ENCODE data around the gene IFITM1. TPM values are rescaled to one million over a fixed set of nuclear protein-coding genes. Genes with fewer than 3 reads are reported as not detected.

IFITM1 gene
- total and polyA plus RNA-seq, 2 of the 4 experiments (the other 2 are of a cell fraction): 24.2 to 68.9 TPM

DNA sequence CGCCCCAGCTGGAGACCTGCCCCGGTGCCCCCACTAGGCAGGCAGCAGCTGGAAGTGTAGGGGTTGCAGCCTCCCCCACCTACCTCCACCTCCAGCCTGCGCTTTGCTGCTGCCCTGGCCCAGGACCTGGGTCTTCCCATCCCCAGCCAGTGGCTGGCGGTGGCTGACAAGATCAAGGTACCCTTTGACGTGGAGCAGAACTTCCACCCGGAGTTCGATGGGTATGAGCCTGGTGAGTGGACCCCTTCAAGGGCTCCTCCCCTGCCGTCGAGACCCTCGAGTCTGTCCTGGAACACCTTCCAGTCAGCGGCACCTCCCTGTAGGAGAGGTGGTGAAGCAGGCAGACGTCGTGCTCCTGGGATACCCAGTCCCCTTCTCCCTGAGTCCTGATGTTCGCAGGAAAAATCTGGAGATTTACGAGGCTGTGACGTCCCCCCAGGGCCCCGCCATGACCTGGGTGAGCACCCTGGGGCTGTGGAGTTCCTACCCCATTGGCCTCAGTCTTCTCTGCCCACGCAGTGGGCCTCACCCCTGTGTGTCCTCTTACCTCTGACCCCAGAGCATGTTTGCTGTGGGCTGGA, 20.5 kb upstream of the IFITM1 start:
- H3K4ac ChIP-seq (ENCODE audit: low read depth, low read length): no peak overlapping the region

More for the DNA sequence above, 20.5 kb upstream of the IFITM1 start:
- no peak overlapping the region for H3K9ac ChIP-seq (ENCODE audit: low read depth, low read length)
- ChIA-PET CTCF (no interaction called here), POLR2A (ENCODE audit: unreplicated experiment) (no interaction called here)
- DNase-seq (no peak), ATAC-seq (ENCODE audit: low read depth) (no peak)
- whole genome bisulfite sequencing, 2 experiments (ENCODE audit: extremely low coverage in 2 of 2, insufficient read length in 1 of 2): 100% methylated on average over 2 of the region's 18 CpGs; no CpG with 5 or more reads in 1 of the 2 experiments
- H2BK20ac ChIP-seq (ENCODE audit: low read depth, low read length): no peak overlapping the region
- H4K5ac ChIP-seq (ENCODE audit: low read depth, low read length): no peak overlapping the region
- no peak overlapping the region for H2AFZ ChIP-seq (replicated peaks; ENCODE audit: low read length, poor library complexity)
- no peak overlapping the region for H3K56ac ChIP-seq (ENCODE audit: extremely low read depth, insufficient read depth, low read length)
- H3K27ac ChIP-seq (ENCODE audit: insufficient read depth, low read length): no peak overlapping the region
- H3K23ac ChIP-seq (ENCODE audit: low read depth, low read length): no peak overlapping the region
- H3K18ac ChIP-seq (ENCODE audit: low read depth, low read length): no peak overlapping the region
- peaks cover 2% of the 10 kb centered on the region; the same call in 1 of the 2 replicates for H3K4me1 ChIP-seq (ENCODE audit: control insufficient read depth, insufficient read depth, low read length)
- in situ Hi-C loops (cut with MboI; ENCODE audit: low sequenced_read_pairs) (no loop called here), intact Hi-C loops (cut with micrococcal nuclease) (no loop called here), dilution Hi-C loops (cut with HindIII; ENCODE audit: low sequenced_read_pairs, unreplicated experiment) (no loop called here)
- TF ChIP-seq RCOR1 (IDR thresholded peaks at IDR 0.05; ENCODE audit: insufficient replicate concordance, low read length) (no peak), FOS (IDR thresholded peaks at IDR 0.05; ENCODE audit: low read depth, low read length) (no peak), SMC3 (IDR thresholded peaks at IDR 0.05; ENCODE audit: low read depth, low read length) (no peak), RFX5 (IDR thresholded peaks at IDR 0.05; ENCODE audit: low read depth, low read length) (no peak)
- TF ChIP-seq, protein P1, sequence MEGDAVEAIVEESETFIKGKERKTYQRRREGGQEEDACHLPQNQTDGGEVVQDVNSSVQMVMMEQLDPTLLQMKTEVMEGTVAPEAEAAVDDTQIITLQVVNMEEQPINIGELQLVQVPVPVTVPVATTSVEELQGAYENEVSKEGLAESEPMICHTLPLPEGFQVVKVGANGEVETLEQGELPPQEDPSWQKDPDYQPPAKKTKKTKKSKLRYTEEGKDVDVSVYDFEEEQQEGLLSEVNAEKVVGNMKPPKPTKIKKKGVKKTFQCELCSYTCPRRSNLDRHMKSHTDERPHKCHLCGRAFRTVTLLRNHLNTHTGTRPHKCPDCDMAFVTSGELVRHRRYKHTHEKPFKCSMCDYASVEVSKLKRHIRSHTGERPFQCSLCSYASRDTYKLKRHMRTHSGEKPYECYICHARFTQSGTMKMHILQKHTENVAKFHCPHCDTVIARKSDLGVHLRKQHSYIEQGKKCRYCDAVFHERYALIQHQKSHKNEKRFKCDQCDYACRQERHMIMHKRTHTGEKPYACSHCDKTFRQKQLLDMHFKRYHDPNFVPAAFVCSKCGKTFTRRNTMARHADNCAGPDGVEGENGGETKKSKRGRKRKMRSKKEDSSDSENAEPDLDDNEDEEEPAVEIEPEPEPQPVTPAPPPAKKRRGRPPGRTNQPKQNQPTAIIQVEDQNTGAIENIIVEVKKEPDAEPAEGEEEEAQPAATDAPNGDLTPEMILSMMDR (conservative IDR thresholded peaks at IDR 0.05; ENCODE audit: low read depth, low read length): no peak
- TF ChIP-seq, protein P2, sequence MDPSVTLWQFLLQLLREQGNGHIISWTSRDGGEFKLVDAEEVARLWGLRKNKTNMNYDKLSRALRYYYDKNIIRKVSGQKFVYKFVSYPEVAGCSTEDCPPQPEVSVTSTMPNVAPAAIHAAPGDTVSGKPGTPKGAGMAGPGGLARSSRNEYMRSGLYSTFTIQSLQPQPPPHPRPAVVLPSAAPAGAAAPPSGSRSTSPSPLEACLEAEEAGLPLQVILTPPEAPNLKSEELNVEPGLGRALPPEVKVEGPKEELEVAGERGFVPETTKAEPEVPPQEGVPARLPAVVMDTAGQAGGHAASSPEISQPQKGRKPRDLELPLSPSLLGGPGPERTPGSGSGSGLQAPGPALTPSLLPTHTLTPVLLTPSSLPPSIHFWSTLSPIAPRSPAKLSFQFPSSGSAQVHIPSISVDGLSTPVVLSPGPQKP (IDR thresholded peaks at IDR 0.05; ENCODE audit: borderline replicate concordance, low read depth, low read length): no peak
- H2BK15ac ChIP-seq (ENCODE audit: low read depth, low read length): no peak overlapping the region
- no TSS peak for BruUV-seq (replicated peaks)
- H2BK5ac ChIP-seq (ENCODE audit: low read depth, low read length, poor library complexity, severe bottlenecking): no peak overlapping the region
- H2AK5ac ChIP-seq (ENCODE audit: low read depth, low read length): no peak overlapping the region
- no peaks in the 10 kb centered on the region for H3K9me3 ChIP-seq (ENCODE audit: control insufficient read depth, insufficient read depth, low read length)
- no peaks in the 10 kb centered on the region for H3K9me1 ChIP-seq (ENCODE audit: insufficient read depth, low read length)
- H3K36me3 ChIP-seq (ENCODE audit: control insufficient read depth, insufficient read depth, low read length): peaks cover 19% of the 10 kb centered on the region
- H3K4me3 ChIP-seq (ENCODE audit: insufficient read depth, low read depth, low read length): no peak overlapping the region
- no peak overlapping the region for H4K8ac ChIP-seq (ENCODE audit: low read depth in 2 of 2, low read length in 2 of 2)
- H2BK120ac ChIP-seq (ENCODE audit: low read depth, low read length): no peak overlapping the region
- no peak overlapping the region for H3K14ac ChIP-seq (replicated peaks; ENCODE audit: low read depth, low read length)
- H3K4me2 ChIP-seq (ENCODE audit: low read depth, low read length): no peak overlapping the region
- no peak overlapping the region for H4K91ac ChIP-seq (ENCODE audit: insufficient read depth, low read depth, low read length)
- H4K20me1 ChIP-seq (ENCODE audit: insufficient read depth, low read length): no peaks in the 10 kb centered on the region
- no peak overlapping the region for H2AK9ac ChIP-seq (replicated peaks; ENCODE audit: low read depth, low read length, poor library complexity)
- H3K79me1 ChIP-seq (ENCODE audit: low read depth in 1 of 2, low read length in 2 of 2): peaks cover 0 to 7% of the 10 kb centered on the region in 2 experiments; a peak in 3 of 4 replicates
- H3K27me3 ChIP-seq (ENCODE audit: control insufficient read depth, insufficient read depth, low read length): peaks cover under 1% of the 10 kb centered on the region; the same call in 1 of the 2 replicates

Measured in IMR-90 (cell line).